K562 (cell line): ENCODE measurements around the gene EPS8. TPM values are rescaled to one million over a fixed set of nuclear protein-coding genes. Genes with fewer than 3 reads are reported as not detected.

Experiments
- ATAC-seq: fragments of 200-7000 bp; cut with Tn5 transposase; 3 replicates; pipeline ENCODE4 v1.9.1; 2020; ENCODE audit warnings: moderate library complexity
- BruUV-seq: library from RNA; stranded (reverse); fragments of 400-500 nt; replicated peaks from 2 replicates; lab custom pipeline; 2021; lab: Mats Ljungman, UMichigan
- CTCF ChIA-PET: fragments of 300-600 bp; formaldehyde crosslinking; extraction: SDS; loops from one replicate; lab custom pipeline; 2021; ENCODE audit warnings: low intra/inter-chr PET ratio; lab: Yijun Ruan, JAX
- POLR2A ChIA-PET: fragments of 300-600, 350-650 bp; sonication (Branson Sonifier 250); formaldehyde crosslinking; extraction: SDS; loops from one replicate; lab custom pipeline; 2021; ENCODE audit warnings: antibody characterized with exemption, inconsistent platforms; lab: Yijun Ruan, JAX
- DNase-seq, 4 experiments: peaks; one replicate each; pipeline versions ENCODE4 v3.0.0 to v3.0.0-alpha.2; 2011 to 2018; ENCODE audit warnings: low spot score in 3 of 4, mixed read lengths in 3 of 4; ENCODE audit errors: extremely low read depth in 1 of 4
- FAIRE-seq: peaks from 2 replicates; lab custom pipeline; 2011; peaks lifted over from hg19 to GRCh38; lab: Jason Lieb, UNC
- H2AFZ ChIP-seq: 2 replicates; pipeline ENCODE4 v1.6.0; 2011; ENCODE audit warnings: low read depth, low read length, control low read depth, inconsistent platforms
- H3K27ac ChIP-seq: fragments of 200-600 bp; 3 replicates; pipeline ENCODE4 v1.8.0; 2011; ENCODE audit warnings: low read depth, mild to moderate bottlenecking, control low read depth, inconsistent platforms, low read length, moderate library complexity, mixed read lengths; ENCODE audit errors: extremely low read depth
- H3K27me3 ChIP-seq, 2 experiments: fragments of 300-600 bp in 1 of 2; 2 replicates in 1 of 2; 3 replicates in 1 of 2; pipeline versions ENCODE4 v1.6.0 to v1.8.0; 2011; ENCODE audit warnings: inconsistent platforms in 2 of 2, low read length in 2 of 2, mild to moderate bottlenecking in 1 of 2, mixed read lengths in 1 of 2, moderate library complexity in 1 of 2; ENCODE audit not compliant: control insufficient read depth in 2 of 2, insufficient read depth in 2 of 2
- H3K36me3 ChIP-seq: fragments of 300-600 bp; 3 replicates; pipeline ENCODE4 v1.8.0; 2011; ENCODE audit warnings: mild to moderate bottlenecking, low read length, inconsistent platforms; ENCODE audit not compliant: control insufficient read depth, insufficient read depth
- H3K4me1 ChIP-seq, 2 experiments: fragments of 200-600 bp in 1 of 2; replicated peaks in 1 of 2; 2 replicates in 1 of 2; 3 replicates in 1 of 2; pipeline versions ENCODE4 v1.5.1 to v1.8.0; 2011; ENCODE audit warnings: inconsistent platforms in 2 of 2, low read length in 2 of 2, mild to moderate bottlenecking in 1 of 2, mixed read lengths in 1 of 2, moderate library complexity in 1 of 2; ENCODE audit not compliant: control insufficient read depth in 2 of 2, insufficient read depth in 2 of 2
- H3K4me2 ChIP-seq: 2 replicates; pipeline ENCODE4 v1.6.1; 2011; ENCODE audit warnings: low read length, control low read depth, inconsistent platforms, mixed read lengths; ENCODE audit not compliant: insufficient read depth
- H3K4me3 ChIP-seq: fragments of 200-600 bp; sonication (generic), shearing (Covaris generic); 2 replicates; pipeline ENCODE4 v1.5.1; 2016; ENCODE audit warnings: control low read depth, inconsistent platforms
- H3K79me2 ChIP-seq: fragments of 200-600 bp; 3 replicates; pipeline ENCODE4 v1.8.0; 2011; ENCODE audit warnings: low read length, inconsistent platforms; ENCODE audit not compliant: control insufficient read depth, insufficient read depth
- H3K9ac ChIP-seq, 2 experiments: 2 replicates each; pipeline versions ENCODE4 v1.6.0 to v1.6.1; 2011; ENCODE audit warnings: low read depth in 2 of 2, low read length in 2 of 2, control low read depth in 1 of 2, inconsistent platforms in 1 of 2, mild to moderate bottlenecking in 1 of 2, mixed read lengths in 1 of 2; ENCODE audit not compliant: insufficient read depth in 1 of 2
- H3K9me1 ChIP-seq: one replicate; pipeline ENCODE4 v1.6.0; 2011; ENCODE audit warnings: inconsistent platforms, mild to moderate bottlenecking, low read length, moderate library complexity; ENCODE audit not compliant: control insufficient read depth, insufficient read depth
- H3K9me3 ChIP-seq: replicated peaks from 2 replicates; pipeline ENCODE4 v1.5.1; 2011; ENCODE audit warnings: low read depth, low read length, inconsistent platforms; ENCODE audit not compliant: control insufficient read depth, insufficient read depth
- H4K20me1 ChIP-seq: replicated peaks from 2 replicates; pipeline ENCODE4 v1.6.1; 2011; ENCODE audit warnings: low read length, inconsistent platforms, mixed read lengths; ENCODE audit not compliant: control insufficient read depth, insufficient read depth
- BACH1 ChIP-seq: fragments of 200-800 bp; sonication (Bioruptor generic); IDR thresholded peaks from 2 replicates; pipeline ENCODE4 v1.6.1; 2016; ENCODE audit warnings: missing genetic modification characterization, missing compliant biosample characterization
- CBX3 ChIP-seq, 2 experiments: IDR thresholded peaks; 1 replicate in 1 of 2; 2 replicates in 1 of 2; pipeline ENCODE4 v1.6.1; 2012; ENCODE audit warnings: inconsistent platforms in 2 of 2, low read length in 2 of 2, borderline replicate concordance in 1 of 2, control low read depth in 1 of 2
- E2F3 ChIP-seq: fragments of 250-450 bp; sonication (Bioruptor Pico); IDR thresholded peaks from 2 replicates; pipeline ENCODE4 v1.4.0; 2020; ENCODE audit warnings: mild to moderate bottlenecking
- GABPB2 ChIP-seq: fragments of 250-450 bp; sonication (Bioruptor Pico); conservative IDR thresholded peaks from 2 replicates; pipeline ENCODE4 v1.5.1; 2021; ENCODE audit warnings: mild to moderate bottlenecking
- HIVEP1 ChIP-seq: fragments of 250-450 bp; sonication (Bioruptor Pico); IDR thresholded peaks from 2 replicates; pipeline ENCODE4 v1.4.0; 2020; ENCODE audit warnings: mild to moderate bottlenecking
- KAT2B ChIP-seq: IDR thresholded peaks from one replicate; pipeline ENCODE4 v1.6.1; 2012; ENCODE audit warnings: low read depth, mild to moderate bottlenecking, control low read depth, inconsistent platforms, low read length, moderate library complexity
- KAT8 ChIP-seq: fragments of 450-650 bp; IDR thresholded peaks from 2 replicates; pipeline ENCODE4 v1.6.1; 2016; ENCODE audit warnings: low read depth, mild to moderate bottlenecking
- MAFF ChIP-seq: IDR thresholded peaks from 2 replicates; pipeline ENCODE4 v1.6.1; 2012; ENCODE audit warnings: low read length, improper control_type of control experiment
- PRPF4 ChIP-seq: fragments of 200-400 bp; formaldehyde crosslinking; IDR thresholded peaks from one replicate; pipeline ENCODE4 v1.6.1; 2017; ENCODE audit warnings: low read length, low read depth, mild to moderate bottlenecking; ENCODE audit not compliant: insufficient read depth, poor library complexity, severe bottlenecking
- TCFL5 ChIP-seq: fragments of 250-450 bp; sonication (Bioruptor Pico); conservative IDR thresholded peaks from 2 replicates; pipeline ENCODE4 v1.6.1; 2021; ENCODE audit warnings: mild to moderate bottlenecking, moderate library complexity, matching md5 sums
- TEAD4 ChIP-seq, 2 experiments: sonication (generic) in 1 of 2; formaldehyde crosslinking in 1 of 2; IDR thresholded peaks; 2 replicates each; pipeline versions ENCODE4 v1.6.1 to v1.8.0; 2012 to 2022; ENCODE audit warnings: borderline replicate concordance in 1 of 2, inconsistent platforms in 1 of 2, low read length in 1 of 2, mild to moderate bottlenecking in 1 of 2, missing genetic modification reagents in 1 of 2
- ZNF75A ChIP-seq: fragments of 450-650 bp; formaldehyde crosslinking; IDR thresholded peaks from 2 replicates; pipeline ENCODE4 v1.4.0; 2020; ENCODE audit warnings: mild to moderate bottlenecking
- WGBS: fragments of 100-300 bp; shearing (Covaris generic); methylation state at CpG from one replicate; pipeline ENCODE4 v1.1.6; 2016; ENCODE audit warnings: low coverage, mixed read lengths; ENCODE audit not compliant: insufficient coverage; ENCODE audit errors: missing lambda C conversion rate; 5-methylcytosine and 5-hydroxymethylcytosine counted together
- in situ Hi-C: fragments of 300-500 bp; cut with MboI; formaldehyde crosslinking; loops from 4 replicates; pipeline ENCODE4 v1.15.0; 2018; ENCODE audit warnings: inconsistent platforms, mixed read lengths
- intact Hi-C: fragments of 100-400 bp; cut with micrococcal nuclease; formaldehyde crosslinking; loops from 2 replicates; pipeline ENCODE4 v1.14.2; 2022
- polyA plus RNA-seq, 8 experiments: library from polyadenylated mRNA; depleted of rRNA in 4 of 8; stranded (reverse) in 5 of 8; unstranded in 3 of 8; fragments of >200 nt; fragmentation: Nextera tagmentation in 2 of 8; fragmentation: Illumina TruSeq in 1 of 8; extraction: Ambion mirVana in 2 of 8; extraction: Trizol in 1 of 8; gene quantifications; 2 replicates each; pipeline versions ENCODE4 v1.2.1 to v1.2.3, GENCODE V29; 2011 to 2014; ENCODE audit warnings: inconsistent platforms in 1 of 8, missing spikeins in 1 of 8
- total RNA-seq, 7 experiments: library from RNA; depleted of rRNA in 6 of 7; stranded (reverse); fragments of >200 nt in 6 of 7; fragmentation: Illumina TruSeq in 2 of 7; extraction: Trizol in 2 of 7; gene quantifications; 2 replicates each; pipeline versions ENCODE4 v1.2.1 to v1.2.3, GENCODE V29; 2011 to 2021; ENCODE audit warnings: low replicate concordance in 1 of 7
- TF ChIP-seq, protein P1 (sequence below), 3 experiments: fragments of 200-800 bp in 1 of 3; sonication (Bioruptor generic) in 1 of 3; sonication (generic) in 1 of 3; formaldehyde crosslinking in 1 of 3; IDR thresholded peaks; 2 replicates each; pipeline versions ENCODE4 v1.6.1 to v1.8.0; 2016 to 2022; ENCODE audit warnings: mild to moderate bottlenecking in 2 of 3, missing compliant biosample characterization in 2 of 3, missing genetic modification characterization in 2 of 3, missing genetic modification reagents in 1 of 3
- TF ChIP-seq, protein P2 (sequence below), 2 experiments: fragments of 450-650 bp; IDR thresholded peaks; 2 replicates each; pipeline ENCODE4 v1.6.1; 2016

Gene EPS8
- total and polyA plus RNA-seq, 9 of the 15 experiments (the other 6 are each of a cell fraction or from before 2014, with no cell fraction given), result 0.10 to 1.9 (median 0.33) TPM

- 4% methylated on average over 2 of the region's 2 CpGs for WGBS
- DNase-seq (no peak), FAIRE-seq (no peak), ATAC-seq (no peak)
- Histone ChIP-seq H3K9ac (no peak overlapping the region), H4K20me1 (no peaks in the 10 kb centered on the region), H3K4me3 (no peak overlapping the region), H3K27ac (no peak overlapping the region), H3K9me3 (no peaks in the 10 kb centered on the region), H3K4me1 (no peaks in the 10 kb centered on the region), H3K79me2 (no peaks in the 10 kb centered on the region), H2AFZ (no peak overlapping the region), H3K27me3 (no peaks in the 10 kb centered on the region), H3K4me2 (no peak overlapping the region), H3K9me1 (no peaks in the 10 kb centered on the region), H3K36me3 (no peaks in the 10 kb centered on the region)
- TF ChIP-seq GABPB2 (CRISPR knock-in tag) (no peak), TEAD4 (IDR thresholded peaks at IDR 0.05; ENCODE audit: low read length) (no peak), TEAD4 (CRISPR knock-in tag; IDR thresholded peaks at IDR 0.05; ENCODE audit: borderline replicate concordance) (no peak), KAT2B (no peak), MAFF (no peak), HIVEP1 (CRISPR knock-in tag) (no peak), ZNF75A (no peak), KAT8 (no peak), TCFL5 (CRISPR knock-in tag) (no peak), BACH1 (tag) (no peak), PRPF4 (no peak), E2F3 (CRISPR knock-in tag) (no peak), CBX3 (IDR thresholded peaks at IDR 0.05; ENCODE audit: borderline replicate concordance in 1 of 2, low read length in 2 of 2) (no peak)
- TF ChIP-seq, protein P1, sequence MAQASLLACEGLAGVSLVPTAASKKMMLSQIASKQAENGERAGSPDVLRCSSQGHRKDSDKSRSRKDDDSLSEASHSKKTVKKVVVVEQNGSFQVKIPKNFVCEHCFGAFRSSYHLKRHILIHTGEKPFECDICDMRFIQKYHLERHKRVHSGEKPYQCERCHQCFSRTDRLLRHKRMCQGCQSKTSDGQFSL (CRISPR knock-in tag; IDR thresholded peaks at IDR 0.05), result no peak
- TF ChIP-seq, protein P1 (tag; IDR thresholded peaks at IDR 0.05), result no peak
- TF ChIP-seq, protein P2, sequence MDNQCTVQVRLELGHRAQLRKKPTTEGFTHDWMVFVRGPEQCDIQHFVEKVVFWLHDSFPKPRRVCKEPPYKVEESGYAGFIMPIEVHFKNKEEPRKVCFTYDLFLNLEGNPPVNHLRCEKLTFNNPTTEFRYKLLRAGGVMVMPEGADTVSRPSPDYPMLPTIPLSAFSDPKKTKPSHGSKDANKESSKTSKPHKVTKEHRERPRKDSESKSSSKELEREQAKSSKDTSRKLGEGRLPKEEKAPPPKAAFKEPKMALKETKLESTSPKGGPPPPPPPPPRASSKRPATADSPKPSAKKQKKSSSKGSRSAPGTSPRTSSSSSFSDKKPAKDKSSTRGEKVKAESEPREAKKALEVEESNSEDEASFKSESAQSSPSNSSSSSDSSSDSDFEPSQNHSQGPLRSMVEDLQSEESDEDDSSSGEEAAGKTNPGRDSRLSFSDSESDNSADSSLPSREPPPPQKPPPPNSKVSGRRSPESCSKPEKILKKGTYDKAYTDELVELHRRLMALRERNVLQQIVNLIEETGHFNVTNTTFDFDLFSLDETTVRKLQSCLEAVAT (IDR thresholded peaks at IDR 0.05), result no peak
- ChIA-PET POLR2A (no interaction called here), CTCF (no interaction called here)
- intact Hi-C loops, result no loop called here
- no TSS peak for BruUV-seq
- in situ Hi-C loops, result no loop called here
These were observed 21.9 kb downstream of the EPS8 start for GRCh38 chr12:15767301-15767700.
